ENCODE data around the gene EYA3.

EYA3 gene

GRCh38 chr1:28123461-28123961 lies 35.1 kb upstream of the EYA3 start:
- DNase-seq (ENCODE audit: low read depth), result peak; percentile 39

GRCh38 chr1:28122183-28122582 lies 33.8 kb upstream of the EYA3 start:
- DNase-seq (ENCODE audit: low read depth), result peak; percentile 38
- no peak for TF ChIP-seq CTCF (IDR thresholded peaks at IDR 0.05; ENCODE audit: low read depth, low read length, missing control alignments)
- in situ Hi-C loops (cut with HindIII; ENCODE audit: low sequenced_read_pairs), result no loop called here
- H3K4me3 ChIP-seq (ENCODE audit: low read depth, low read length), result no peak overlapping the region

More at GRCh38 chr1:28123461-28123961, 35.1 kb upstream of the EYA3 start:
- in situ Hi-C loops (cut with HindIII; ENCODE audit: low sequenced_read_pairs), result no loop called here
- no peak for TF ChIP-seq CTCF (IDR thresholded peaks at IDR 0.05; ENCODE audit: low read depth, low read length, missing control alignments)
- H3K4me3 ChIP-seq (ENCODE audit: low read depth, low read length), result no peak overlapping the region

GRCh38 chr1:28119556-28119955 lies 31.1 kb upstream of the EYA3 start:
- TF ChIP-seq CTCF (IDR thresholded peaks at IDR 0.05; ENCODE audit: low read depth, low read length, missing control alignments), result no peak
- in situ Hi-C loops (cut with HindIII; ENCODE audit: low sequenced_read_pairs), result no loop called here
- no peak for DNase-seq (ENCODE audit: low read depth)
- H3K4me3 ChIP-seq (ENCODE audit: low read depth, low read length), result no peak overlapping the region

GRCh38 chr1:28118640-28119307 lies 30.4 kb upstream of the EYA3 start:
- TF ChIP-seq CTCF (IDR thresholded peaks at IDR 0.05; ENCODE audit: low read depth, low read length, missing control alignments), result no peak
- in situ Hi-C loops (cut with HindIII; ENCODE audit: low sequenced_read_pairs), result no loop called here
- DNase-seq (ENCODE audit: low read depth), result no peak
- no peak overlapping the region for H3K4me3 ChIP-seq (ENCODE audit: low read depth, low read length)

GRCh38 chr1:28115267-28115666 lies 26.9 kb upstream of the EYA3 start:
- in situ Hi-C loops (cut with HindIII; ENCODE audit: low sequenced_read_pairs), result no loop called here
- no peak overlapping the region for H3K4me3 ChIP-seq (ENCODE audit: low read depth, low read length)
- DNase-seq (ENCODE audit: low read depth), result no peak
- TF ChIP-seq CTCF (IDR thresholded peaks at IDR 0.05; ENCODE audit: low read depth, low read length, missing control alignments), result no peak

GRCh38 chr1:28114844-28115243 lies 26.4 kb upstream of the EYA3 start:
- in situ Hi-C loops (cut with HindIII; ENCODE audit: low sequenced_read_pairs), result no loop called here
- DNase-seq (ENCODE audit: low read depth), result no peak
- no peak overlapping the region for H3K4me3 ChIP-seq (ENCODE audit: low read depth, low read length)
- TF ChIP-seq CTCF (IDR thresholded peaks at IDR 0.05; ENCODE audit: low read depth, low read length, missing control alignments), result no peak
